Iris pigment epithelial cell (primary cell): ENCODE results near the gene TOR3A.
A peak's percentile ranks its signal among the peaks of the same experiment; 100 is the strongest.
"Not testable (repeated sequence)": the region's sequence is repeated elsewhere in the genome, so short reads cannot be mapped to it uniquely, and the experiment has no call there.

Experiments
- DNase-seq: peaks from one replicate; pipeline ENCODE4 v3.0.0-alpha.2; 2011; ENCODE audit warnings: low read depth

Gene TOR3A

GRCh38 chr1:179108644-179109043 lies 26.8 kb downstream of the TOR3A start:
- no peak for DNase-seq

GRCh38 chr1:179115181-179115580 lies 33.3 kb downstream of the TOR3A start:
- DNase-seq, result no peak

- DNase-seq, result no peak
Observed at GRCh38 chr1:179119513-179119912, 37.6 kb downstream of the TOR3A start.

- no peak for DNase-seq
Observed at GRCh38 chr1:179120736-179121135, 38.9 kb downstream of the TOR3A start.

- DNase-seq, result peak; percentile 67
Observed at GRCh38 chr1:179121159-179121938, 39.5 kb downstream of the TOR3A start.

- peak; percentile 83 for DNase-seq
Observed at GRCh38 chr1:179124873-179125272, 43.0 kb downstream of the TOR3A start.

- peak; percentile 60 for DNase-seq
Observed at GRCh38 chr1:179126338-179127060, 44.6 kb downstream of the TOR3A start.

- peak; percentile 61 for DNase-seq
Observed at GRCh38 chr1:179127163-179127895, 45.5 kb downstream of the TOR3A start.

GRCh38 chr1:179128520-179128919 lies 46.6 kb downstream of the TOR3A start:
- DNase-seq, result no peak

- DNase-seq, result peak; percentile 54
Observed at GRCh38 chr1:179129702-179130473, 48.0 kb downstream of the TOR3A start.

GRCh38 chr1:179135168-179135567 lies 53.3 kb downstream of the TOR3A start:
- not testable (repeated sequence) for DNase-seq

GRCh38 chr1:179135707-179136106 lies 53.8 kb downstream of the TOR3A start:
- DNase-seq, result not testable (repeated sequence)

- peak; percentile 79 for DNase-seq
Observed at GRCh38 chr1:179137617-179138255, 55.9 kb downstream of the TOR3A start.

- not testable (repeated sequence) for DNase-seq
Observed at GRCh38 chr1:179138755-179139154, 56.9 kb downstream of the TOR3A start.

- DNase-seq, result peak; percentile 90
Observed at GRCh38 chr1:179141592-179142251, 59.9 kb downstream of the TOR3A start.

- peak; percentile 97 for DNase-seq
Observed at GRCh38 chr1:179142889-179143299, 61.0 kb downstream of the TOR3A start.

- peak; percentile 95 for DNase-seq
Observed at GRCh38 chr1:179143322-179143721, 61.5 kb downstream of the TOR3A start.

- DNase-seq, result no peak
Observed at GRCh38 chr1:179144626-179145025, 62.8 kb downstream of the TOR3A start.

- DNase-seq, result no peak
Observed at GRCh38 chr1:179145521-179145920, 63.7 kb downstream of the TOR3A start.
